IMR-90 (cell line): ENCODE data around the gene BOD1L2. TPM values are rescaled to one million over a fixed set of nuclear protein-coding genes. Genes with fewer than 3 reads are reported as not detected.

Experiments used
- ATAC-seq: fragments of 200-7000 bp; cut with Tn5 transposase; 2 replicates; pipeline ENCODE4 v1.9.1; 2020; ENCODE audit warnings: low read depth, mild to moderate bottlenecking, moderate library complexity
- BruUV-seq: library from RNA; stranded (reverse); fragments of 400-500 nt; replicated peaks from 2 replicates; lab custom pipeline; 2021; lab: Mats Ljungman, UMichigan
- CTCF ChIA-PET: fragments of 300-600 bp; formaldehyde crosslinking; extraction: SDS; loops from one replicate; lab custom pipeline; 2021; ENCODE audit warnings: antibody characterized with exemption; lab: Yijun Ruan, JAX
- POLR2A ChIA-PET: fragments of 300-600 bp; sonication (Branson Sonifier 250); formaldehyde crosslinking; loops from one replicate; lab custom pipeline; 2022; ENCODE audit warnings: antibody characterized with exemption; ENCODE audit not compliant: unreplicated experiment; lab: Charles Lee
- DNase-seq: peaks from one replicate; pipeline ENCODE4 v3.0.0; 2013
- H2AFZ ChIP-seq: replicated peaks from 2 replicates; pipeline ENCODE3; 2013; ENCODE audit warnings: low read length, mild to moderate bottlenecking; ENCODE audit not compliant: poor library complexity
- H2AK5ac ChIP-seq: 2 replicates; pipeline ENCODE4 v1.6.1; 2013; ENCODE audit warnings: low read depth, low read length, inconsistent platforms
- H2AK9ac ChIP-seq: replicated peaks from 2 replicates; pipeline ENCODE3; 2013; ENCODE audit warnings: mild to moderate bottlenecking, low read depth, low read length, moderate library complexity; ENCODE audit not compliant: poor library complexity
- H2BK120ac ChIP-seq: 2 replicates; pipeline ENCODE4 v1.6.1; 2013; ENCODE audit warnings: low read depth, low read length, inconsistent platforms
- H2BK15ac ChIP-seq: 3 replicates; pipeline ENCODE4 v1.6.1; 2013; ENCODE audit warnings: low read depth, low read length, inconsistent platforms
- H2BK20ac ChIP-seq: 2 replicates; pipeline ENCODE4 v1.6.1; 2013; ENCODE audit warnings: low read depth, mild to moderate bottlenecking, inconsistent platforms, low read length, moderate library complexity
- H2BK5ac ChIP-seq: 2 replicates; pipeline ENCODE4 v1.6.1; 2013; ENCODE audit warnings: mild to moderate bottlenecking, low read depth, low read length, inconsistent platforms; ENCODE audit not compliant: poor library complexity, severe bottlenecking
- H3K14ac ChIP-seq: replicated peaks from 2 replicates; pipeline ENCODE4 v1.6.1; 2013; ENCODE audit warnings: low read depth, low read length, inconsistent platforms
- H3K18ac ChIP-seq: 2 replicates; pipeline ENCODE4 v1.6.1; 2013; ENCODE audit warnings: low read depth, low read length, control low read depth
- H3K23ac ChIP-seq: 2 replicates; pipeline ENCODE4 v1.6.1; 2013; ENCODE audit warnings: low read depth, low read length, inconsistent platforms
- H3K27ac ChIP-seq: 2 replicates; pipeline ENCODE4 v1.5.1; 2013; ENCODE audit warnings: mild to moderate bottlenecking, control low read depth, low read length; ENCODE audit not compliant: insufficient read depth
- H3K27me3 ChIP-seq: 2 replicates; pipeline ENCODE4 v1.6.1; 2013; ENCODE audit warnings: low read length; ENCODE audit not compliant: control insufficient read depth, insufficient read depth
- H3K36me3 ChIP-seq: 2 replicates; pipeline ENCODE4 v1.6.1; 2013; ENCODE audit warnings: low read length, mixed read lengths; ENCODE audit not compliant: control insufficient read depth, insufficient read depth
- H3K4ac ChIP-seq: 2 replicates; pipeline ENCODE4 v1.6.1; 2013; ENCODE audit warnings: low read depth, low read length, inconsistent platforms
- H3K4me1 ChIP-seq: 2 replicates; pipeline ENCODE4 v1.6.1; 2013; ENCODE audit warnings: low read length, mixed read lengths; ENCODE audit not compliant: control insufficient read depth, insufficient read depth
- H3K4me2 ChIP-seq: 2 replicates; pipeline ENCODE4 v1.6.1; 2013; ENCODE audit warnings: low read depth, mild to moderate bottlenecking, control low read depth, low read length, moderate library complexity
- H3K4me3 ChIP-seq: 2 replicates; pipeline ENCODE4 v1.5.1; 2013; ENCODE audit warnings: low read depth, mild to moderate bottlenecking, control low read depth, low read length, moderate library complexity; ENCODE audit not compliant: insufficient read depth
- H3K56ac ChIP-seq: 2 replicates; pipeline ENCODE4 v1.6.1; 2013; ENCODE audit warnings: low read length, inconsistent platforms; ENCODE audit not compliant: insufficient read depth; ENCODE audit errors: extremely low read depth
- H3K79me1 ChIP-seq, 2 experiments: 2 replicates each; pipeline ENCODE4 v1.6.1; 2013; ENCODE audit warnings: low read length in 2 of 2, inconsistent platforms in 1 of 2, low read depth in 1 of 2
- H3K9ac ChIP-seq: 2 replicates; pipeline ENCODE4 v1.6.1; 2013; ENCODE audit warnings: low read depth, low read length, control low read depth
- H3K9me1 ChIP-seq: 2 replicates; pipeline ENCODE4 v1.6.1; 2013; ENCODE audit warnings: low read length, inconsistent platforms; ENCODE audit not compliant: insufficient read depth
- H3K9me3 ChIP-seq: 2 replicates; pipeline ENCODE4 v1.6.1; 2013; ENCODE audit warnings: low read length; ENCODE audit not compliant: control insufficient read depth, insufficient read depth
- H4K20me1 ChIP-seq: 2 replicates; pipeline ENCODE4 v1.6.1; 2013; ENCODE audit warnings: low read length, inconsistent platforms; ENCODE audit not compliant: insufficient read depth
- H4K5ac ChIP-seq: 2 replicates; pipeline ENCODE4 v1.6.1; 2013; ENCODE audit warnings: mild to moderate bottlenecking, low read depth, low read length, control low read depth
- H4K8ac ChIP-seq, 2 experiments: 2 replicates each; pipeline ENCODE4 v1.6.1; 2013; ENCODE audit warnings: low read depth in 2 of 2, low read length in 2 of 2, control low read depth in 1 of 2, inconsistent platforms in 1 of 2
- H4K91ac ChIP-seq: 2 replicates; pipeline ENCODE4 v1.6.1; 2013; ENCODE audit warnings: low read depth, low read length, inconsistent platforms; ENCODE audit not compliant: insufficient read depth
- BHLHE40 ChIP-seq: fragments of 150-350 bp; IDR thresholded peaks from 2 replicates; pipeline ENCODE4 v1.6.1; 2016; ENCODE audit warnings: mild to moderate bottlenecking, low read depth, low read length
- CEBPB ChIP-seq: IDR thresholded peaks from 2 replicates; pipeline ENCODE4 v1.6.1; 2012; ENCODE audit warnings: low read depth, low read length, improper control_type of control experiment
- CHD1 ChIP-seq: IDR thresholded peaks from 2 replicates; pipeline ENCODE4 v1.6.1; 2012; ENCODE audit warnings: low read depth, low read length, improper control_type of control experiment
- CTCF ChIP-seq: conservative IDR thresholded peaks from 2 replicates; pipeline ENCODE4 v1.5.1; 2012; ENCODE audit warnings: mild to moderate bottlenecking, low read depth, low read length, improper control_type of control experiment
- FOS ChIP-seq: fragments of 150-350 bp; IDR thresholded peaks from 2 replicates; pipeline ENCODE4 v1.6.1; 2016; ENCODE audit warnings: low read depth, low read length
- MAFK ChIP-seq: IDR thresholded peaks from 2 replicates; pipeline ENCODE4 v1.6.1; 2012; ENCODE audit warnings: low read depth, low read length, improper control_type of control experiment
- MAZ ChIP-seq: IDR thresholded peaks from 2 replicates; pipeline ENCODE4 v1.6.1; 2012; ENCODE audit warnings: low read depth, mild to moderate bottlenecking, low read length, improper control_type of control experiment, moderate library complexity, borderline replicate concordance
- MXI1 ChIP-seq: IDR thresholded peaks from 2 replicates; pipeline ENCODE4 v1.6.1; 2012; ENCODE audit warnings: low read depth, mild to moderate bottlenecking, low read length, moderate library complexity, borderline replicate concordance
- NFE2L2 ChIP-seq: fragments of 150-350 bp; IDR thresholded peaks from 2 replicates; pipeline ENCODE4 v1.6.1; 2016; ENCODE audit warnings: low read depth, mild to moderate bottlenecking, low read length
- POLR2A ChIP-seq: IDR thresholded peaks from 2 replicates; pipeline ENCODE4 v1.6.1; 2012; ENCODE audit warnings: mild to moderate bottlenecking, low read depth, low read length
- RAD21 ChIP-seq: IDR thresholded peaks from 2 replicates; pipeline ENCODE4 v1.6.1; 2012; ENCODE audit warnings: low read length, improper control_type of control experiment
- RCOR1 ChIP-seq: IDR thresholded peaks from 2 replicates; pipeline ENCODE4 v1.6.1; 2012; ENCODE audit warnings: mild to moderate bottlenecking, low read length, improper control_type of control experiment; ENCODE audit not compliant: insufficient replicate concordance
- RFX5 ChIP-seq: IDR thresholded peaks from 2 replicates; pipeline ENCODE4 v1.8.0; 2012; ENCODE audit warnings: low read depth, mild to moderate bottlenecking, low read length, moderate library complexity
- SMC3 ChIP-seq: fragments of 150-350 bp; IDR thresholded peaks from 2 replicates; pipeline ENCODE4 v1.6.1; 2016; ENCODE audit warnings: low read depth, mild to moderate bottlenecking, antibody characterized with exemption, low read length, moderate library complexity
- USF2 ChIP-seq: fragments of 150-350 bp; IDR thresholded peaks from 2 replicates; pipeline ENCODE4 v1.6.1; 2017; ENCODE audit warnings: mild to moderate bottlenecking, antibody characterized with exemption, low read length, low read depth
- WGBS, 2 experiments: methylation state at CpG; one replicate each; pipeline versions ENCODE4 v1.1.5 to v1.1.7; 2013; ENCODE audit warnings: missing lambda C conversion rate in 2 of 2; ENCODE audit not compliant: insufficient read length in 1 of 2; ENCODE audit errors: extremely low coverage in 2 of 2; 5-methylcytosine and 5-hydroxymethylcytosine counted together
- dilution Hi-C: fragments of 300-500 bp; cut with HindIII; formaldehyde crosslinking; loops from one replicate; pipeline ENCODE4 v1.14.3; 2018; ENCODE audit warnings: low sequenced_read_pairs; ENCODE audit not compliant: unreplicated experiment
- in situ Hi-C: fragments of 300-500 bp; cut with MboI; formaldehyde crosslinking; loops from 3 replicates; pipeline ENCODE4 v1.14.3; 2019; ENCODE audit warnings: low sequenced_read_pairs, inconsistent platforms, mixed read lengths
- intact Hi-C: fragments of 100-400 bp; cut with micrococcal nuclease; formaldehyde crosslinking; loops from 2 replicates; pipeline ENCODE4 v1.10.0; 2022
- polyA plus RNA-seq, 3 experiments: library from polyadenylated mRNA; depleted of rRNA; stranded (reverse); fragments of >200 nt; gene quantifications; 2 replicates each; pipeline ENCODE4 v1.2.3, GENCODE V29; 2012; ENCODE audit warnings: low replicate concordance in 1 of 3
- total RNA-seq: library from RNA; depleted of rRNA; stranded (reverse); fragments of >200 nt; gene quantifications from 2 replicates; pipeline ENCODE4 v1.2.3, GENCODE V29; 2012
- TF ChIP-seq, protein P1 (sequence below): fragments of 150-350 bp; IDR thresholded peaks from 2 replicates; pipeline ENCODE4 v1.6.1; 2016; ENCODE audit warnings: low read depth, mild to moderate bottlenecking, low read length, moderate library complexity, borderline replicate concordance

Gene BOD1L2
- total and polyA plus RNA-seq, 2 of the 4 experiments (the other 2 are of a cell fraction): not detected

DNA sequence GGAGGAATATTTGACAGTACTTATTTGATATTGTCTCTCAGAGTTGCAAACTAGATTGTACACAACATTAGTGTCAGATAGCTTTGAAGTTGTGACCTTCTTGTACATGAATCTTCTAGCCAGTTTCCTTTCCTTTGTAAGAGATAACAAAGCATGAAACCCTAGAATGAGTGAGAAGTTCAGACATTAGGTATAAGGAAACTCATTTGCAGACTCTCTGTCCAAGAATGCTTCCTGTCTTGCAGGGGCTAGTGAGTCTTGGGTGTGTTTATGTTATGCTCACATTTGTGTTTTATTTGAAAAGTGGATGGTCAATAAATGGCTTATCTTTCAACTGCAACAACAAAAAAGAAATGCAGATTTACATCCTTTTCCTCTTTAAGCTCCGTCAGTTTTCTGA, 1.4 kb downstream of the BOD1L2 start:
- BruUV-seq: no TSS peak
- dilution Hi-C loops: no loop called here

More for the DNA sequence above, 1.4 kb downstream of the BOD1L2 start:
- Histone ChIP-seq H3K23ac (no peak overlapping the region), H3K9ac (no peak overlapping the region), H4K5ac (no peak overlapping the region), H3K9me3 (no peaks in the 10 kb centered on the region), H2AFZ (no peak overlapping the region), H3K18ac (no peak overlapping the region), H3K36me3 (no peaks in the 10 kb centered on the region), H3K14ac (no peak overlapping the region), H3K4me2 (no peak overlapping the region), H2BK15ac (no peak overlapping the region), H2AK5ac (no peak overlapping the region), H2BK20ac (no peak overlapping the region), H2BK120ac (no peak overlapping the region), H3K56ac (no peak overlapping the region), H3K4ac (no peak overlapping the region), H3K9me1 (no peaks in the 10 kb centered on the region), H2BK5ac (no peak overlapping the region), H3K4me1 (no peaks in the 10 kb centered on the region), H4K20me1 (no peaks in the 10 kb centered on the region), H4K8ac (no peak overlapping the region), H3K4me3 (no peak overlapping the region), H3K27ac (no peak overlapping the region), H4K91ac (no peak overlapping the region), H3K27me3 (no peaks in the 10 kb centered on the region), H3K79me1 (no peaks in the 10 kb centered on the region), H2AK9ac (no peak overlapping the region)
- intact Hi-C loops (no loop called here), in situ Hi-C loops (no loop called here)
- CTCF ChIA-PET: no interaction called here
- TF ChIP-seq USF2: no peak
- TF ChIP-seq NFE2L2: no peak
- no peak for TF ChIP-seq CHD1
- no peak for TF ChIP-seq RFX5
- no peak for TF ChIP-seq RCOR1
- TF ChIP-seq FOS: no peak
- no peak for TF ChIP-seq MAFK
- TF ChIP-seq MXI1: no peak
- TF ChIP-seq POLR2A: no peak
- TF ChIP-seq, protein P1, sequence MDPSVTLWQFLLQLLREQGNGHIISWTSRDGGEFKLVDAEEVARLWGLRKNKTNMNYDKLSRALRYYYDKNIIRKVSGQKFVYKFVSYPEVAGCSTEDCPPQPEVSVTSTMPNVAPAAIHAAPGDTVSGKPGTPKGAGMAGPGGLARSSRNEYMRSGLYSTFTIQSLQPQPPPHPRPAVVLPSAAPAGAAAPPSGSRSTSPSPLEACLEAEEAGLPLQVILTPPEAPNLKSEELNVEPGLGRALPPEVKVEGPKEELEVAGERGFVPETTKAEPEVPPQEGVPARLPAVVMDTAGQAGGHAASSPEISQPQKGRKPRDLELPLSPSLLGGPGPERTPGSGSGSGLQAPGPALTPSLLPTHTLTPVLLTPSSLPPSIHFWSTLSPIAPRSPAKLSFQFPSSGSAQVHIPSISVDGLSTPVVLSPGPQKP: no peak
- no peak for TF ChIP-seq CEBPB
- TF ChIP-seq MAZ: no peak
- TF ChIP-seq SMC3: no peak
- TF ChIP-seq BHLHE40: no peak
- no peak for TF ChIP-seq RAD21
- TF ChIP-seq CTCF: no peak
- no peak for DNase-seq
- POLR2A ChIA-PET: no interaction called here
- WGBS, 2 experiments: no CpG with 5 or more reads among the region's 1 CpG
- no peak for ATAC-seq
